WI38 (cell line): ENCODE data around the gene ZNF275.

Experiments
- H3K4me3 ChIP-seq: 2 replicates; pipeline ENCODE4 v1.5.1; 2011; ENCODE audit warnings: low read depth, mild to moderate bottlenecking, control low read depth, low read length
- TF ChIP-seq, protein P1 (sequence below): IDR thresholded peaks from 2 replicates; pipeline ENCODE4 v1.5.1; 2012; ENCODE audit warnings: low read depth, mild to moderate bottlenecking, control low read depth, low read length

Gene ZNF275

GRCh38 chrX:153303276-153304262 lies 30.4 kb upstream of the ZNF275 start:
- no peak overlapping the region for H3K4me3 ChIP-seq
- TF ChIP-seq, protein P1, sequence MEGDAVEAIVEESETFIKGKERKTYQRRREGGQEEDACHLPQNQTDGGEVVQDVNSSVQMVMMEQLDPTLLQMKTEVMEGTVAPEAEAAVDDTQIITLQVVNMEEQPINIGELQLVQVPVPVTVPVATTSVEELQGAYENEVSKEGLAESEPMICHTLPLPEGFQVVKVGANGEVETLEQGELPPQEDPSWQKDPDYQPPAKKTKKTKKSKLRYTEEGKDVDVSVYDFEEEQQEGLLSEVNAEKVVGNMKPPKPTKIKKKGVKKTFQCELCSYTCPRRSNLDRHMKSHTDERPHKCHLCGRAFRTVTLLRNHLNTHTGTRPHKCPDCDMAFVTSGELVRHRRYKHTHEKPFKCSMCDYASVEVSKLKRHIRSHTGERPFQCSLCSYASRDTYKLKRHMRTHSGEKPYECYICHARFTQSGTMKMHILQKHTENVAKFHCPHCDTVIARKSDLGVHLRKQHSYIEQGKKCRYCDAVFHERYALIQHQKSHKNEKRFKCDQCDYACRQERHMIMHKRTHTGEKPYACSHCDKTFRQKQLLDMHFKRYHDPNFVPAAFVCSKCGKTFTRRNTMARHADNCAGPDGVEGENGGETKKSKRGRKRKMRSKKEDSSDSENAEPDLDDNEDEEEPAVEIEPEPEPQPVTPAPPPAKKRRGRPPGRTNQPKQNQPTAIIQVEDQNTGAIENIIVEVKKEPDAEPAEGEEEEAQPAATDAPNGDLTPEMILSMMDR, result no peak

GRCh38 chrX:153304988-153305736 lies 28.8 kb upstream of the ZNF275 start:
- TF ChIP-seq, protein P1, result no peak
- no peak overlapping the region for H3K4me3 ChIP-seq

- H3K4me3 ChIP-seq, result no peak overlapping the region
- TF ChIP-seq, protein P1, result no peak
These were observed 28.0 kb upstream of the ZNF275 start for GRCh38 chrX:153305972-153306371.

DNA sequence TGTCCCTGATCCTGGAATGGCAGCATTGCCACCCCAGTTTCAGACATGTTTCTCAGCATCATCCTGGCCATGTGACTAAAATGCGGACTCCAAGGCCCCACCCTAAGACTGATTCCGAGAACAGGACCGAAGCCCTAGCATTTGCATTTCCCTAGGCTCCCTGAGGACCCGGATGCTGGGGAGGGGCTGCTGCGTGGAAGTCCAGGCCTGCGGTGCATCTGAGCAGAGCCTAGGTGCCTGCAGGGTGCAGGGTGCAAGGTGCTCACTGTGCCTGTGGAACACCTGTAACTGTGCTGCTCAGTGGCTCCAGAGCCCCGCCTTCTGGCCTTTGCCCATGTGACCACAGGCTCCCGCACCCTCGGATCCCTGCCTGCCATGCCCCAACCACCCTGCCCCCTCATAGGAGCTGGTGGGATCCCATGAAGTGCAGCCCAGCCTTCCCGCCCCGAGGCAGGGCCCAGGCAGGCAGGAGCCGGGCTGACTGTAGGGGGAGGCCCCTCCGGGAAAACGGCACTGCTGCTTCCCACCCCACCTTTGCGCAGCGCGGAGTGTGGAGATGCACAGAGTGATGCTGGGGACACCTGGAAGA lies 27.3 kb upstream of the ZNF275 start:
- TF ChIP-seq, protein P1, result no peak

DNA sequence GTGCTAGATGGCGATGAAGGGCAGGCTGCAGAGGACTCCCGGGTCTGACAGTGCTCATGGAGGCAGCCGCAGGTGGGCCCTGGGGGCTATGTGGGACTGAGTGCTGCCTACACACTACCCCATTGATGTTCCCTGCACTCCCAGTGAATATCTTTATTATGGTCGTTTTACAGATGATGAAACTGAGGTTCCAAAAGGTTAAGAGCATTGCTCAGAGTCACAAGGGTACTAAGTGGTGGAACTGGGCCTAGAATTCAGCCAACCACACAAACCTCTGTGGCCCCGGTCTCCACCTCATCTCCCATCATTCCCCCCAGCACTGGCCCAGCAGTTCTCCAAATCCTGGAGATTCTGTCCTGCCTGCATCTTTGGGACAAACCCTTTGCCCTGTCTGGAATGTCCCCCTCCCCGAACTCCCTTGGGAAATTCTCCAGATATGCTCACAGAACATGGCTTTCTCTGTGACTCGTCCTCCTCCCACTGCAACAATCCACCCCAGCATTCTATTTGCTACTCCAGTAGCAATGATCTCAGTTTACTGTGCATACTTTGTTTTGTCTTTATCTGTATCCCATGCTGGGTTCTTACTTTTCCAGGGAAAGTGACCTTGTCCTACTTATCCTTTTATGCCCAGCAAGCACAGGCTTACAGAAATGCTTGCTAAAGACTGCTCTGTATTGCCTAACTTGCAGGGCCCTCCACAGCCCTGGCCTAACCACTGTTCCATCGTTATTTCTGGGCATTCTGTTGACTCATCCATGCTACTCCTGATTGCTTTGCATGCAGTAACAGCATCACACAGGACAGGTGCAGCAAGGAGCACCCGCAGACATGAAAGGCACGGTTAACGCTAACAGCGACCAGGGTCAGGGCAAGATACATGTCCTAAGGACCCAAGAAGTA lies 26.4 kb upstream of the ZNF275 start:
- TF ChIP-seq, protein P1, result no peak
- H3K4me3 ChIP-seq, result no peak overlapping the region

More for the DNA sequence above, 27.3 kb upstream of the ZNF275 start:
- H3K4me3 ChIP-seq, result no peak overlapping the region

DNA sequence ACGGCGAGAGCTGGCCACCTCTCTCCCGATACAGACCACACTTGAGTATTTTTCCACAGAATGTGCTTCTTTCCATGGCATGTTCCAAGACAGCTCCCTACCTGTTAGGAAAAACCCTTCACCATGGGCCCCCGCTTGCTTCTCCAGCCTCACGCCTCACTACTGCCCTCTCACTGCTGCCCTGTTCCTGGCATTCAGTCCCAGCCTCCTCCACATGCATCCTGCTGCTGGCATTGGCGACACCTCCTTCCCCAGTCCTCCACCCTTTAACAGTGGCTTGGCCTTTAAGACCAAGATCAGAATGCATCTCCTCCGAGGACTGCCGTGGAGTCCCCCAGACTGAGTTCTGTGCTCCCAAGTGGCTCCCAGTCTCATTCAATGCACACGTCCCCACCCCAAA lies 23.1 kb upstream of the ZNF275 start:
- H3K4me3 ChIP-seq, result no peak overlapping the region
- TF ChIP-seq, protein P1, result no peak
